Measurements from ENCODE around the gene ROR1. TPM values are rescaled to one million over a fixed set of nuclear protein-coding genes. Genes with fewer than 3 reads are reported as not detected.

Gene ROR1
- total and polyA plus RNA-seq, 9 donors, result 3.0 to 26.1 (median 15.0) TPM

GRCh38 chr1:64184003-64184440, 410.2 kb downstream of the ROR1 start:
- Histone ChIP-seq H3K4me1 (ENCODE audit: insufficient read depth) (peaks cover 7% of the 10 kb centered on the region), H3K9me3 (no peaks in the 10 kb centered on the region), H3K27me3 (no peaks in the 10 kb centered on the region), H3K36me3 (no peaks in the 10 kb centered on the region), H3K27ac (no peak overlapping the region), H3K4me3 (no peak overlapping the region)
- 22 to 26% (median 24%) methylated on average over 5 of the region's 5 CpGs for WGBS, 3 donors
- TF ChIP-seq CTCF (IDR thresholded peaks at IDR 0.05) (no peak), POLR2A (IDR thresholded peaks at IDR 0.05) (no peak), EP300 (IDR thresholded peaks at IDR 0.05) (no peak)
- no peak for DNase-seq
- intact Hi-C loops (cut with DNase I), result no loop called here

- H3K27me3 ChIP-seq, result no peaks in the 10 kb centered on the region
- H3K4me1 ChIP-seq (ENCODE audit: insufficient read depth), result peaks cover 7% of the 10 kb centered on the region
- no peak overlapping the region for H3K27ac ChIP-seq
- TF ChIP-seq EP300 (IDR thresholded peaks at IDR 0.05) (no peak), POLR2A (IDR thresholded peaks at IDR 0.05) (no peak), CTCF (IDR thresholded peaks at IDR 0.05) (no peak)
- H3K9me3 ChIP-seq, result no peaks in the 10 kb centered on the region
- intact Hi-C loops (cut with DNase I), result no loop called here
- H3K4me3 ChIP-seq, result no peak overlapping the region
- no peaks in the 10 kb centered on the region for H3K36me3 ChIP-seq
- WGBS, 3 donors, result 83 to 94% (median 93%) methylated on average over 10 of the region's 10 CpGs
- no peak for DNase-seq
Measured at GRCh38 chr1:64186138-64186897, 412.5 kb downstream of the ROR1 start.

GRCh38 chr1:64186898-64187280, 413.1 kb downstream of the ROR1 start:
- TF ChIP-seq EP300 (IDR thresholded peaks at IDR 0.05) (no peak), CTCF (IDR thresholded peaks at IDR 0.05) (no peak), POLR2A (IDR thresholded peaks at IDR 0.05) (no peak)
- no peak overlapping the region for H3K4me3 ChIP-seq
- DNase-seq, result no peak
- no peak overlapping the region for H3K27ac ChIP-seq
- H3K36me3 ChIP-seq, result no peaks in the 10 kb centered on the region
- WGBS, 3 donors, result 79 to 98% (median 94%) methylated on average over 7 of the region's 7 CpGs
- no peaks in the 10 kb centered on the region for H3K9me3 ChIP-seq
- no peaks in the 10 kb centered on the region for H3K27me3 ChIP-seq
- H3K4me1 ChIP-seq (ENCODE audit: insufficient read depth), result peaks cover 7% of the 10 kb centered on the region
- intact Hi-C loops (cut with DNase I), result no loop called here

GRCh38 chr1:64187646-64188045, 413.8 kb downstream of the ROR1 start:
- TF ChIP-seq POLR2A (IDR thresholded peaks at IDR 0.05) (no peak), EP300 (IDR thresholded peaks at IDR 0.05) (no peak), CTCF (IDR thresholded peaks at IDR 0.05) (no peak)
- intact Hi-C loops (cut with DNase I), result no loop called here
- WGBS, 3 donors, result 81 to 92% (median 91%) methylated on average over 4 of the region's 4 CpGs
- no peak for DNase-seq
- H3K27me3 ChIP-seq, result no peaks in the 10 kb centered on the region
- H3K27ac ChIP-seq, result no peak overlapping the region
- peaks cover 7% of the 10 kb centered on the region for H3K4me1 ChIP-seq (ENCODE audit: insufficient read depth)
- H3K9me3 ChIP-seq, result no peaks in the 10 kb centered on the region
- H3K36me3 ChIP-seq, result no peaks in the 10 kb centered on the region
- no peak overlapping the region for H3K4me3 ChIP-seq
